Osteoblast (primary cell): ENCODE measurements around the gene ERBIN. TPM values are rescaled to one million over a fixed set of nuclear protein-coding genes. Genes with fewer than 3 reads are reported as not detected.
A peak's percentile ranks its signal among the peaks of the same experiment; 100 is the strongest.

ENCODE experiments used
- DNase-seq: peaks from one replicate; pipeline ENCODE4 v3.0.0; 2011; ENCODE audit warnings: low spot score, mixed read lengths; ENCODE audit not compliant: insufficient read length; ENCODE audit errors: missing footprints
- H2AFZ ChIP-seq: 2 replicates; pipeline ENCODE4 v1.6.0; 2011; ENCODE audit warnings: mild to moderate bottlenecking, low read length
- H3K27ac ChIP-seq: 2 replicates; pipeline ENCODE4 v1.5.1; 2011; ENCODE audit warnings: mild to moderate bottlenecking, low read depth, low read length, moderate library complexity
- H3K27me3 ChIP-seq: 2 replicates; pipeline ENCODE4 v1.6.0; 2012; ENCODE audit warnings: mild to moderate bottlenecking, control low read depth, inconsistent platforms, low read length, moderate library complexity; ENCODE audit not compliant: insufficient read depth
- H3K36me3 ChIP-seq: 2 replicates; pipeline ENCODE4 v1.5.1; 2011; ENCODE audit warnings: mild to moderate bottlenecking, low read length, control low read depth, moderate library complexity; ENCODE audit not compliant: insufficient read depth
- H3K4me1 ChIP-seq: 2 replicates; pipeline ENCODE4 v1.5.1; 2011; ENCODE audit warnings: mild to moderate bottlenecking, low read length, control low read depth, moderate library complexity; ENCODE audit not compliant: insufficient read depth
- H3K4me2 ChIP-seq: 2 replicates; pipeline ENCODE4 v1.6.0; 2011; ENCODE audit warnings: mild to moderate bottlenecking, low read length; ENCODE audit not compliant: insufficient read depth
- H3K4me3 ChIP-seq: fragments of 200-600 bp; sonication (generic); 3 replicates; pipeline ENCODE4 v1.5.1; 2012; ENCODE audit warnings: mild to moderate bottlenecking, low read length, inconsistent platforms; ENCODE audit not compliant: insufficient read depth
- H3K79me2 ChIP-seq: 2 replicates; pipeline ENCODE4 v1.6.0; 2012; ENCODE audit warnings: mild to moderate bottlenecking, low read length, control low read depth, inconsistent platforms; ENCODE audit not compliant: insufficient read depth
- H3K9me3 ChIP-seq: 2 replicates; pipeline ENCODE4 v1.5.1; 2011; ENCODE audit warnings: low read depth, low read length, control low read depth
- H4K20me1 ChIP-seq: 2 replicates; pipeline ENCODE4 v1.6.0; 2012; ENCODE audit warnings: mild to moderate bottlenecking, low read length, control low read depth; ENCODE audit not compliant: insufficient read depth
- CTCF ChIP-seq: IDR thresholded peaks from 2 replicates; pipeline ENCODE4 v1.5.1; 2011; ENCODE audit warnings: mild to moderate bottlenecking, low read depth, low read length, moderate library complexity; ENCODE audit errors: extremely low read depth
- total RNA-seq: library from RNA; depleted of rRNA; stranded (reverse); fragments of >200 nt; gene quantifications from 2 replicates; pipeline ENCODE4 v1.2.3, GENCODE V29; 2012

Gene ERBIN
- total RNA-seq, 1 donor = 199 TPM

DNA sequence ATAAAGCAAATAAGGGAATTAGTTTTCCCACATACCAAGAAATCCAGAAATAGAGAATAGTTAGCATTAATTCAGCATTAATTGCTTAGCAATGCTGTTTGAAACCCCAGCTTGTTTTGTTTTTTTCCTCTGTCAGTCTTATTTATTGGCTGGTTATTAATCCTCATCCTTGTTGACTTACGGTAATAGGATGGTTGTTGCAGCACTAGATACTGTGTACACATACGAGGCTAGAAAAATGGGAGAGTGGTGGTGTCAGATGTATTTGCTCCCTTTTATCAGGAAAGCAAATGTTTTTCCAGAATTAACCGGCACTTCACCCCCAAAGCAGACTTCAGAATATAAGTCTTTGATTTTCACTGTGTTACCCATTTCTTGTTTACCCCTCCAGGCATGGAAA is 60.4 kb downstream of the ERBIN start:
- H3K36me3 ChIP-seq = peaks cover 3% of the 10 kb centered on the region
- peaks cover 85% of the 10 kb centered on the region for H4K20me1 ChIP-seq
- peaks cover 21% of the 10 kb centered on the region for H3K4me1 ChIP-seq
- H3K4me3 ChIP-seq = no peak overlapping the region
- DNase-seq = no peak
- H3K27me3 ChIP-seq = no peaks in the 10 kb centered on the region
- no peaks in the 10 kb centered on the region for H3K9me3 ChIP-seq
- peak overlapping the region; percentile 10 for H3K27ac ChIP-seq
- peaks cover 98% of the 10 kb centered on the region for H3K79me2 ChIP-seq
- H2AFZ ChIP-seq = no peak overlapping the region
- peak overlapping the region; percentile 64 for H3K4me2 ChIP-seq
- TF ChIP-seq CTCF = no peak

- Histone ChIP-seq H3K4me3 (no peak overlapping the region), H2AFZ (no peak overlapping the region), H4K20me1 (peaks cover 82% of the 10 kb centered on the region), H3K4me2 (no peak overlapping the region), H3K27me3 (no peaks in the 10 kb centered on the region), H3K4me1 (peaks cover 21% of the 10 kb centered on the region), H3K36me3 (peaks cover 11% of the 10 kb centered on the region), H3K27ac (no peak overlapping the region), H3K9me3 (no peaks in the 10 kb centered on the region), H3K79me2 (peaks cover 98% of the 10 kb centered on the region)
- no peak for DNase-seq
- TF ChIP-seq CTCF = no peak
These were observed 61.6 kb downstream of the ERBIN start for GRCh38 chr5:65987982-65988381.

DNA sequence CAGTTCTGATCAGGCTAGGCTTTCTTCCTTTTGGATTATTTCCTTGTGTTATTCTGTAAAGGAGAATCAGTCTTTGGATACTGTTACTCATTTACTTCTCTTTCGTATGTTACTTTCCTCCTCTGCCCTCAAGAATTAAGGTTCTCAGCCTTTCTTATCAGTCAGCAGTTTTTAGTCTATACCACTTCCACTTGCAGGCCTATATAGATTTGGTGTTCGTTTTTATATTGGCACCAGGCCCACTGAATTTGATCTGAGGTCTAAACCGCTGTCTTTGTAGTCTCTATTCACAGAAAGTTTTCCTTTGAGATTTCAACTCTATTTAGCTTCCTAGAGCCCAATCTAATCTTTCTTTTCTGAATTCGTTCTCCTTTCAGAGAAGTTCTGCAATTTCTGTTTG is 62.8 kb downstream of the ERBIN start:
- no peak overlapping the region for H3K4me2 ChIP-seq
- TF ChIP-seq CTCF = no peak
- H4K20me1 ChIP-seq = peaks cover 73% of the 10 kb centered on the region
- peaks cover 21% of the 10 kb centered on the region for H3K36me3 ChIP-seq
- no peak overlapping the region for H3K27ac ChIP-seq
- H2AFZ ChIP-seq = no peak overlapping the region
- peaks cover 21% of the 10 kb centered on the region for H3K4me1 ChIP-seq
- no peaks in the 10 kb centered on the region for H3K9me3 ChIP-seq
- no peak for DNase-seq
- no peak overlapping the region for H3K4me3 ChIP-seq
- H3K27me3 ChIP-seq = no peaks in the 10 kb centered on the region
- H3K79me2 ChIP-seq = peaks cover 99% of the 10 kb centered on the region

GRCh38 chr5:65992630-65993029 is 66.3 kb downstream of the ERBIN start:
- no peak overlapping the region for H3K4me3 ChIP-seq
- peaks cover 39% of the 10 kb centered on the region for H3K36me3 ChIP-seq
- no peak for DNase-seq
- no peak overlapping the region for H2AFZ ChIP-seq
- no peaks in the 10 kb centered on the region for H3K9me3 ChIP-seq
- no peaks in the 10 kb centered on the region for H3K27me3 ChIP-seq
- no peaks in the 10 kb centered on the region for H3K4me1 ChIP-seq
- no peak overlapping the region for H3K4me2 ChIP-seq
- peaks cover 99% of the 10 kb centered on the region for H3K79me2 ChIP-seq
- no peak overlapping the region for H3K27ac ChIP-seq
- TF ChIP-seq CTCF = no peak
- peaks cover 52% of the 10 kb centered on the region for H4K20me1 ChIP-seq
